ENCODE measurements around the gene PTP4A2.

DNA sequence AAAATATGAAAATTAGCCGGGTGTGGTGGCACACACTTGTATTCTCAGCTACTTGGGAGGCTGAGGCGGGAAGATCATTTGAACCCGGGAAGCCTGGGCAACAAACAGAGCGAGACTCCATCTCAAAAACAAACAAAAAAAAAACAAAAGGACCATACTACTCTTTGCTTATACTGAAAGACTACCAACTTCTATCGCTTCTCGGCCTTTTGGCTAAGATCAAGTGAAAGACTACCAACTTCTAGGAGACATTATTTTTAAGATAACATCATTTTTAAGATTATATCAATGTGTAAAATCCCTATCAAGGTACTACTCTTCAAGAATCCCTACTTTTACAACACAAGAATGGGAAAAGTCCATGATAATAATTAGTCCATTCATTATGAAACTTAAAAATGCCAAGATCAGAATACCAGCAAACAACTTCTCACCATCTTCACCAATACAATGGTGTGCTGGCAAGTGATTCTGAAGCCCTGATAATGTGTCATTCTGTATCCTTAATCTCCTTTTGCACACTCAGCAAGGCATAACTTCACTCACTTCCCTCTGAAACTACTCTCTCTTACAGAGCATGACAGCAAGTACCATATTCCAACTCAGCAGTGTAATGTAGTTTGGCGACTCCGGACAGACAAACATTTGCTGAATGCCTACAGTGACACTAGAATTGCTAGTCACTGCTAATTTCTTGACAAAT lies 1.7 kb downstream of the PTP4A2 start:
- TF ChIP-seq, protein P1, sequence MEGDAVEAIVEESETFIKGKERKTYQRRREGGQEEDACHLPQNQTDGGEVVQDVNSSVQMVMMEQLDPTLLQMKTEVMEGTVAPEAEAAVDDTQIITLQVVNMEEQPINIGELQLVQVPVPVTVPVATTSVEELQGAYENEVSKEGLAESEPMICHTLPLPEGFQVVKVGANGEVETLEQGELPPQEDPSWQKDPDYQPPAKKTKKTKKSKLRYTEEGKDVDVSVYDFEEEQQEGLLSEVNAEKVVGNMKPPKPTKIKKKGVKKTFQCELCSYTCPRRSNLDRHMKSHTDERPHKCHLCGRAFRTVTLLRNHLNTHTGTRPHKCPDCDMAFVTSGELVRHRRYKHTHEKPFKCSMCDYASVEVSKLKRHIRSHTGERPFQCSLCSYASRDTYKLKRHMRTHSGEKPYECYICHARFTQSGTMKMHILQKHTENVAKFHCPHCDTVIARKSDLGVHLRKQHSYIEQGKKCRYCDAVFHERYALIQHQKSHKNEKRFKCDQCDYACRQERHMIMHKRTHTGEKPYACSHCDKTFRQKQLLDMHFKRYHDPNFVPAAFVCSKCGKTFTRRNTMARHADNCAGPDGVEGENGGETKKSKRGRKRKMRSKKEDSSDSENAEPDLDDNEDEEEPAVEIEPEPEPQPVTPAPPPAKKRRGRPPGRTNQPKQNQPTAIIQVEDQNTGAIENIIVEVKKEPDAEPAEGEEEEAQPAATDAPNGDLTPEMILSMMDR (IDR thresholded peaks at IDR 0.05) = no peak
- TF ChIP-seq POLR2A (IDR thresholded peaks at IDR 0.05) = no peak

Measured in lower leg skin (tissue), 3 donors.